Measurements from ENCODE around the gene CEP104.

DNA sequence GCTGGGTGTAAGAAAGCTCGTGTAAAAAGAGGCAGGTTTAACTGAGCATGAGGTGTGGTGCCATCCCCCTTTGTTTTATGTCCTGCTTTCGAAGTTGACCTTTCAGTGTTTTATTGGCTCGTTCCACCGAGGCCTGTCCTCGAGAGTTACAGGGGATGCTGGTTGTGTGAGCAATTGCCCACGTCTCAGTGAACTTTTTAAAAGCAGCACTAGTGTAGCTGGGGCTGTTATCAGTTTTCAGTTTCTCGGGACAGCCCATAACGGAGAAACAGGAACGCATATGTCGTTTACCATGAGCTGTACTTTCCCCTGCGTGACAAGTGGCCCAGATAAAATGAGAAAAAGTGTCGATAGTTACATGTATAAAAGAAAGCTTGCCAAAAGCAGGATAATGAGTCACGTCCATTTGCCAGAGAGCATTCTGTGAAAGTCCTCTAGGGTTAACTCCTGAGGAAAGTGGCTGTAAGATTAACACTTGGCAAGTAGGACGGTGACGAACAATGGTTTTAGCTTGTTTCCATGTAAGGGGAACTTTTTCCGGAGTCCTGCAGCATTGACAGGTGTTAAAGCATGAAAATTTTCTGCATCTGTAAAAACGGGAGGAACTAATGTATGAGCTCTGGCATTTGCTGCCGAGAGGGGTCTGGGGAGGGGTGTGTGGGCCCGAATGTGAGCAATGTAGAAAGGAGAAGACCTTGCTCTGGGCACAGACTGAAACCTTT, 52.9 kb downstream of the CEP104 start:
- TF ChIP-seq, protein P1, sequence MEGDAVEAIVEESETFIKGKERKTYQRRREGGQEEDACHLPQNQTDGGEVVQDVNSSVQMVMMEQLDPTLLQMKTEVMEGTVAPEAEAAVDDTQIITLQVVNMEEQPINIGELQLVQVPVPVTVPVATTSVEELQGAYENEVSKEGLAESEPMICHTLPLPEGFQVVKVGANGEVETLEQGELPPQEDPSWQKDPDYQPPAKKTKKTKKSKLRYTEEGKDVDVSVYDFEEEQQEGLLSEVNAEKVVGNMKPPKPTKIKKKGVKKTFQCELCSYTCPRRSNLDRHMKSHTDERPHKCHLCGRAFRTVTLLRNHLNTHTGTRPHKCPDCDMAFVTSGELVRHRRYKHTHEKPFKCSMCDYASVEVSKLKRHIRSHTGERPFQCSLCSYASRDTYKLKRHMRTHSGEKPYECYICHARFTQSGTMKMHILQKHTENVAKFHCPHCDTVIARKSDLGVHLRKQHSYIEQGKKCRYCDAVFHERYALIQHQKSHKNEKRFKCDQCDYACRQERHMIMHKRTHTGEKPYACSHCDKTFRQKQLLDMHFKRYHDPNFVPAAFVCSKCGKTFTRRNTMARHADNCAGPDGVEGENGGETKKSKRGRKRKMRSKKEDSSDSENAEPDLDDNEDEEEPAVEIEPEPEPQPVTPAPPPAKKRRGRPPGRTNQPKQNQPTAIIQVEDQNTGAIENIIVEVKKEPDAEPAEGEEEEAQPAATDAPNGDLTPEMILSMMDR (IDR thresholded peaks at IDR 0.05 in 2 of 3, conservative IDR thresholded peaks at IDR 0.05 in 1 of 3; ENCODE audit: borderline replicate concordance in 1 of 3, insufficient read depth in 1 of 3, low read depth in 2 of 3, low read length in 2 of 3), result no peak
- TF ChIP-seq, protein P2, sequence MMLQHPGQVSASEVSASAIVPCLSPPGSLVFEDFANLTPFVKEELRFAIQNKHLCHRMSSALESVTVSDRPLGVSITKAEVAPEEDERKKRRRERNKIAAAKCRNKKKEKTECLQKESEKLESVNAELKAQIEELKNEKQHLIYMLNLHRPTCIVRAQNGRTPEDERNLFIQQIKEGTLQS (IDR thresholded peaks at IDR 0.05), result no peak
- no peak for TF ChIP-seq POLR2A (IDR thresholded peaks at IDR 0.05; ENCODE audit: borderline replicate concordance, extremely low read depth, insufficient read depth, insufficient read length)

All from HCT116 (cell line).